Smooth muscle cell (in vitro differentiated cells): ENCODE measurements around the gene EEIG2. TPM values are rescaled to one million over a fixed set of nuclear protein-coding genes. Genes with fewer than 3 reads are reported as not detected.

Source experiments
- DNase-seq: peaks from one replicate; lab custom pipeline; 2025; ENCODE audit not compliant: unreplicated experiment; lab: John Stamatoyannopoulos, UW
- H2AFZ ChIP-seq: fragments of 200-600 bp; sonication (generic); 2 replicates; pipeline ENCODE4 v1.6.0; 2016; ENCODE audit warnings: antibody characterized with exemption, low read depth, mild to moderate bottlenecking
- H3F3A ChIP-seq: fragments of 200-600 bp; sonication (generic); 2 replicates; pipeline ENCODE4 v1.6.0; 2017; ENCODE audit warnings: antibody characterized with exemption, low read depth
- H3K27ac ChIP-seq: fragments of 200-600 bp; sonication (generic); 2 replicates; pipeline ENCODE4 v1.5.1; 2016; ENCODE audit warnings: low read depth, mild to moderate bottlenecking
- H3K27me3 ChIP-seq: fragments of 200-600 bp; sonication (generic); 2 replicates; pipeline ENCODE4 v1.6.1; 2016; ENCODE audit warnings: low read depth, mild to moderate bottlenecking
- H3K36me3 ChIP-seq: fragments of 200-600 bp; sonication (generic); 2 replicates; pipeline ENCODE4 v1.5.1; 2016; ENCODE audit warnings: low read depth
- H3K4me1 ChIP-seq: fragments of 200-600 bp; sonication (generic); 2 replicates; pipeline ENCODE4 v1.5.1; 2016; ENCODE audit warnings: low read depth
- H3K4me2 ChIP-seq: fragments of 200-600 bp; sonication (generic); 2 replicates; pipeline ENCODE4 v1.6.0; 2016; ENCODE audit warnings: mild to moderate bottlenecking
- H3K4me3 ChIP-seq: fragments of 200-600 bp; sonication (generic); 2 replicates; pipeline ENCODE4 v1.5.1; 2016; ENCODE audit warnings: mild to moderate bottlenecking
- H3K79me2 ChIP-seq: fragments of 200-600 bp; sonication (generic); 2 replicates; pipeline ENCODE4 v1.6.0; 2016; ENCODE audit warnings: low read depth, mild to moderate bottlenecking
- H3K9ac ChIP-seq: fragments of 200-600 bp; sonication (generic); 2 replicates; pipeline ENCODE4 v1.6.0; 2016; ENCODE audit warnings: low read depth
- H3K9me3 ChIP-seq: fragments of 200-600 bp; sonication (generic); replicated peaks from 2 replicates; pipeline ENCODE4 v1.5.1; 2016; ENCODE audit warnings: low read depth
- H4K20me1 ChIP-seq: fragments of 200-600 bp; sonication (generic); 2 replicates; pipeline ENCODE4 v1.6.0; 2016; ENCODE audit warnings: low read depth
- WGBS: methylation state at CpG from one replicate; pipeline ENCODE4 v1.1.7; 2016; ENCODE audit warnings: low lambda C conversion rate; 5-methylcytosine and 5-hydroxymethylcytosine counted together
- polyA plus RNA-seq: library from polyadenylated mRNA; unstranded; fragments of >200 nt; fragmentation: Nextera tagmentation; extraction: Ambion mirVana; gene quantifications from 2 replicates; pipeline ENCODE4 v1.2.1, GENCODE V29; 2016
- total RNA-seq: library from RNA; depleted of rRNA; stranded (reverse); fragments of >200 nt; gene quantifications from 2 replicates; pipeline ENCODE4 v1.2.3, GENCODE V29; 2014
- TF ChIP-seq, protein P1 (sequence below): fragments of 200-600 bp; sonication (generic); IDR thresholded peaks from 2 replicates; pipeline ENCODE4 v1.5.1; 2017; ENCODE audit warnings: borderline replicate concordance, mild to moderate bottlenecking, antibody characterized with exemption; ENCODE audit not compliant: insufficient read depth, poor library complexity, severe bottlenecking

The EEIG2 gene
- total RNA-seq (8.0 and 13.7 TPM in 2 replicates), polyA plus RNA-seq (2.8 and 3.7 TPM in 2 replicates)

DNA sequence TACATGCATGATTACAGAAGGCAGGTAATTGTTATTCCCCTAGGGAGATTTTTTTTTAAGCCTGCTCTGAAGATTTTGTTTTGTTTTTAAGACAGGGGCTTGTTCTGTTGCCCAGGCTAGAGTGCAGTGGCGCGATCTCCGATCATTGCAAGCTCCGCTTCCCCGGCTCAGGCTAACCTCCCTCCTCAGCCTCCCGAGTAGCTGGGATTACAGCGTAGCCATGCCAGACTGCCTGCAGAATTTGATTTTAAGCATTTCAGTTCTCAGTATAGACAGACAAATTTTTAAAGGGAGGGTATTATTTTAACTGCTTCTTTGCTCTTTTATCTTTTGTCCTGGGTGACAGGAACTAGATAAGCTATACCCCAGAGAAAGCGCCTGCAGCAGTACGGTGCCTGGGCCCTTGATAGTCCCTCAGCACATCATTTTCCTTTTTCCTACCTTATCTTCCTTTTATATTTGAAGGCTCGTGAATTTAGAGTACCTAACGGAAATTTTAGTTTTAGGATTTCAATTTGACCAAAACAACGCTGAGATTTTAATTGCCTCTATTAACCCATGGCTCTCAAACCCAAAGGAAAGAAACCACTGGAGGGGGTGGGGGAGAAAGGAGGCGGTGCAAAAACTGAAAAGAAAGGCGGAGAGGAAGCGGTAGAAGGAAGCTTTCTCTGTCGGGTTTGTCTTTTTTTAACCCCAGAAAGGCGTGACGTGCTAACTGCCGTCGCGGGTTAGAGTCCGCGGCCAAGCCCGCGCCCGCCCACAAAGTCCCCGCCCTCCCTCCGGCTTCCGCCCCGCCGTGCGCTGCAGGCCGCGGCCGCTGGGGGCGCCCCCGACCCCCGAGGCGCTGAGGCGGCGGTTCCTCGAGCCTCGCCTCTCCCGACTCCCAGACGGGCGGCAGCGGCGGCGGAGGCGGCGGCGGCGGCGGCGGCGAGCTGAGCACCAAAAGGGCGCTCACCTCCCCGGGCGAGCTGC is at the start of gene EEIG2:
Gene EEIG2, plus strand, starts transcription at position 886 of the 972 bp plus-strand sequence. CDS start 329 bp downstream, outside the sequence.
- H3K36me3 ChIP-seq = no peaks in the 10 kb centered on the region
- H4K20me1 ChIP-seq = peaks cover 17% of the 10 kb centered on the region
- WGBS = 19% methylated on average over 23 of the region's 59 CpGs
- TF ChIP-seq, protein P1, sequence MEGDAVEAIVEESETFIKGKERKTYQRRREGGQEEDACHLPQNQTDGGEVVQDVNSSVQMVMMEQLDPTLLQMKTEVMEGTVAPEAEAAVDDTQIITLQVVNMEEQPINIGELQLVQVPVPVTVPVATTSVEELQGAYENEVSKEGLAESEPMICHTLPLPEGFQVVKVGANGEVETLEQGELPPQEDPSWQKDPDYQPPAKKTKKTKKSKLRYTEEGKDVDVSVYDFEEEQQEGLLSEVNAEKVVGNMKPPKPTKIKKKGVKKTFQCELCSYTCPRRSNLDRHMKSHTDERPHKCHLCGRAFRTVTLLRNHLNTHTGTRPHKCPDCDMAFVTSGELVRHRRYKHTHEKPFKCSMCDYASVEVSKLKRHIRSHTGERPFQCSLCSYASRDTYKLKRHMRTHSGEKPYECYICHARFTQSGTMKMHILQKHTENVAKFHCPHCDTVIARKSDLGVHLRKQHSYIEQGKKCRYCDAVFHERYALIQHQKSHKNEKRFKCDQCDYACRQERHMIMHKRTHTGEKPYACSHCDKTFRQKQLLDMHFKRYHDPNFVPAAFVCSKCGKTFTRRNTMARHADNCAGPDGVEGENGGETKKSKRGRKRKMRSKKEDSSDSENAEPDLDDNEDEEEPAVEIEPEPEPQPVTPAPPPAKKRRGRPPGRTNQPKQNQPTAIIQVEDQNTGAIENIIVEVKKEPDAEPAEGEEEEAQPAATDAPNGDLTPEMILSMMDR = peak; percentile 82
- peak within 1 kb of the TSS; percentile 43 for H3K9ac ChIP-seq
- peaks cover 8% of the 10 kb centered on the region for H3F3A ChIP-seq
- H3K9me3 ChIP-seq = no peaks in the 10 kb centered on the region
- peaks cover 31% of the 10 kb centered on the region for H3K79me2 ChIP-seq
- peak within 1 kb of the TSS; percentile 81 for H3K4me3 ChIP-seq
- H3K27ac ChIP-seq = peak within 1 kb of the TSS; percentile 57
- peak within 1 kb of the TSS; percentile 91 for H2AFZ ChIP-seq
- peak within 1 kb of the TSS; percentile 93 for H3K4me2 ChIP-seq
- no peaks in the 10 kb centered on the region for H3K27me3 ChIP-seq
- peak; percentile 70 for DNase-seq
- peaks cover 8% of the 10 kb centered on the region for H3K4me1 ChIP-seq

DNA sequence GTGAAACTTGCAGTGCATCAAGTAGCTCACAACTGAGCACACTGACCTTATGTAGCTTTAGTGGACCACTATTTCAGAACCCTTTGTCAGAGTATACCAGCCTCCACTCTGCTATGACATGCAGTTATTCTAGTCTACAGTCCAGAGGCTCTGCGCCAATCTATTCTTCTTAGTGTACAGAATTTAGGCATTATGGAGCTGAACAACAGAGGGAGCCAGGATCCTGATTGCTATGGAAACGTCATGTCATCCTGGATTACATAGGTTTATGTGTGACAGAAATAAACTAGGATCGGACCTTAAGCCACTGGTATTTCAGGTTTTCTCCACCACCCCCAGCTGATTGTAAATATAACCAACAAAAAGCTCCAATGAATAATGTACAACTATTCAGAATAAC is 48.1 kb upstream of the EEIG2 start:
- H3K79me2 ChIP-seq = no peaks in the 10 kb centered on the region
- no peak overlapping the region for H3K27ac ChIP-seq
- H3K4me2 ChIP-seq = no peak overlapping the region
- DNase-seq = no peak
- no peaks in the 10 kb centered on the region for H3K36me3 ChIP-seq
- no peaks in the 10 kb centered on the region for H3K27me3 ChIP-seq
- no peak overlapping the region for H3K9ac ChIP-seq
- H2AFZ ChIP-seq = no peak overlapping the region
- no peaks in the 10 kb centered on the region for H3K9me3 ChIP-seq
- no peaks in the 10 kb centered on the region for H4K20me1 ChIP-seq
- no peaks in the 10 kb centered on the region for H3K4me1 ChIP-seq
- TF ChIP-seq, protein P1 = no peak
- 62% methylated on average over 3 of the region's 3 CpGs for WGBS
- no peak overlapping the region for H3K4me3 ChIP-seq
- H3F3A ChIP-seq = no peaks in the 10 kb centered on the region

DNA sequence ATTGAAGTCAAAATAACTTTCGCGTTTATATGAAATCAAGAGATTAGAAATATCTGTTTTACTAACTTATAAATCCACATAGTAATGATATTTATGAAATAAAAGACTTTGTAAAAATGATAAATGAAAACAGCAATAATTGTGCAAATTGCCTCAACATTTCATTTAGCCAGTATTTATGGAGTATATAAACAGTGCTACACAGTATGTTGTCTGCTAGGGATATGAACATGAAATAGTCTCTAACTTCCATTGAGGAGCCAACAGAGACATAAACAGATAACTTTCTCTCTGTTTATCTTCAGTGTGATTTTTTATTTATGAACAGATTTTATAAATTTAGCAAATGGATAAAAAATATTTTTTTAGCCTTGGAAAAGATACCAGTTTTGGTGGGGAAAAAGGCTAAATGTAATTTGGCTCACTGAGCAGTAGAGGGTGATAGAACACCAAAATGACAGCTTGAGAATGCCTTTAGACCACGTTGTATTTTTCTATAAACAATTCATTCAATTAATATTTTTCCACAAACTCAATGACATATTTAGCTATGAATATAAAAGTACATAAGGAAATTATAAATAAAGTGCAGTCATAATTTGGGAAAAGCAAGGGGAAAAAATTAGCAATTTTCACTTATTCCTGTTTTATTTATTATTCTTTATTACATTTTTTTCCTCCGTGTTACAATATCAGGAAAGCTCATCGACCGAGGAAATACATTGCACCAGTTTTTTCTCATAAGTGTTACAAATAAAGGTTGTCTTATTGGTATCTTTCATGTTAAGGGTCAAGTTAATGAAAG is 47.5 kb upstream of the EEIG2 start:
- H3K27me3 ChIP-seq = no peaks in the 10 kb centered on the region
- no peak overlapping the region for H3K9ac ChIP-seq
- no peaks in the 10 kb centered on the region for H3K4me1 ChIP-seq
- TF ChIP-seq, protein P1 = peak; percentile 95
- H3F3A ChIP-seq = no peaks in the 10 kb centered on the region
- H3K79me2 ChIP-seq = no peaks in the 10 kb centered on the region
- H3K27ac ChIP-seq = no peak overlapping the region
- H4K20me1 ChIP-seq = no peaks in the 10 kb centered on the region
- peak overlapping the region; percentile 37 for H3K4me2 ChIP-seq
- no peaks in the 10 kb centered on the region for H3K9me3 ChIP-seq
- H3K36me3 ChIP-seq = no peaks in the 10 kb centered on the region
- no peak overlapping the region for H2AFZ ChIP-seq
- no peak overlapping the region for H3K4me3 ChIP-seq
- 67% methylated on average over 6 of the region's 6 CpGs for WGBS
- DNase-seq = no peak
